Measurements from ENCODE around the gene DLG2. TPM values are rescaled to one million over a fixed set of nuclear protein-coding genes. Genes with fewer than 3 reads are reported as not detected.

Gene DLG2
- total and polyA plus RNA-seq, 2 of the 4 experiments (the other 2 are of a cell fraction), result 0.31 to 0.36 TPM

DNA sequence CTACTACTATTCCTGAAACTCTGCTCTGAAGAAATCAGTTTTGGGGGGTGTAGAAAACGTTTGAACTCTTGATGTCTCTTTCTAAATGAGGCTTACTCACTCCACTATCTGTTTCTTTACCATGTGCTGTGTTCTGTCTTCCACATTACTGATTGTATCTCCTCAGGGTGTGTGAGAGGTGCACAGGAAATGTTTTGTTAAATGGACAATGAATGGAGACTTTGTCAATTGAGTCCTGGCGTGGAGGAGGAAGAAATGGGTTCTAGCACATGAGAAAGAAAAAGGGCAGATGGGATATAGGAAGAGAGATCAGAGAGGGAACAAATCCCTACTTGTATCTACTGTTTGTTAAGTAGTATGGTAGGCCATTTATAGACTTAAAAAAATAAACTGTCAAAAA lies 1763.9 kb downstream of the DLG2 start:
- no CpG with 5 or more reads among the region's 2 CpGs for WGBS, 2 experiments (ENCODE audit: extremely low coverage in 2 of 2, insufficient read length in 1 of 2)
- in situ Hi-C loops (cut with MboI; ENCODE audit: low sequenced_read_pairs) (no loop called here), dilution Hi-C loops (cut with HindIII; ENCODE audit: low sequenced_read_pairs, unreplicated experiment) (no loop called here), intact Hi-C loops (cut with micrococcal nuclease) (no loop called here)
- Histone ChIP-seq H2BK5ac (ENCODE audit: low read depth, low read length, poor library complexity, severe bottlenecking) (no peak overlapping the region), H4K91ac (ENCODE audit: insufficient read depth, low read depth, low read length) (no peak overlapping the region), H3K4me1 (ENCODE audit: control insufficient read depth, insufficient read depth, low read length) (no peaks in the 10 kb centered on the region), H2BK20ac (ENCODE audit: low read depth, low read length) (no peak overlapping the region), H3K27me3 (ENCODE audit: control insufficient read depth, insufficient read depth, low read length) (no peaks in the 10 kb centered on the region), H3K56ac (ENCODE audit: extremely low read depth, insufficient read depth, low read length) (no peak overlapping the region), H3K4ac (ENCODE audit: low read depth, low read length) (no peak overlapping the region), H3K36me3 (ENCODE audit: control insufficient read depth, insufficient read depth, low read length) (no peaks in the 10 kb centered on the region), H3K9me1 (ENCODE audit: insufficient read depth, low read length) (no peaks in the 10 kb centered on the region), H4K5ac (ENCODE audit: low read depth, low read length) (no peak overlapping the region), H4K8ac (ENCODE audit: low read depth in 2 of 2, low read length in 2 of 2) (no peak overlapping the region), H3K27ac (ENCODE audit: insufficient read depth, low read length) (no peak overlapping the region), H3K18ac (ENCODE audit: low read depth, low read length) (no peak overlapping the region), H3K14ac (replicated peaks; ENCODE audit: low read depth, low read length) (no peak overlapping the region), H3K4me2 (ENCODE audit: low read depth, low read length) (no peak overlapping the region), H3K4me3 (ENCODE audit: insufficient read depth, low read depth, low read length) (no peak overlapping the region), H2BK15ac (ENCODE audit: low read depth, low read length) (no peak overlapping the region), H3K9ac (ENCODE audit: low read depth, low read length) (no peak overlapping the region), H3K23ac (ENCODE audit: low read depth, low read length) (no peak overlapping the region), H2AK5ac (ENCODE audit: low read depth, low read length) (no peak overlapping the region), H2AK9ac (replicated peaks; ENCODE audit: low read depth, low read length, poor library complexity) (no peak overlapping the region), H2AFZ (replicated peaks; ENCODE audit: low read length, poor library complexity) (no peak overlapping the region), H3K79me1 (ENCODE audit: low read depth in 1 of 2, low read length in 2 of 2) (no peaks in the 10 kb centered on the region), H3K9me3 (ENCODE audit: control insufficient read depth, insufficient read depth, low read length) (no peaks in the 10 kb centered on the region), H2BK120ac (ENCODE audit: low read depth, low read length) (no peak overlapping the region), H4K20me1 (ENCODE audit: insufficient read depth, low read length) (no peaks in the 10 kb centered on the region)
- TF ChIP-seq FOS (IDR thresholded peaks at IDR 0.05; ENCODE audit: low read depth, low read length) (no peak), NFE2L2 (IDR thresholded peaks at IDR 0.05; ENCODE audit: low read depth, low read length) (no peak), MAZ (IDR thresholded peaks at IDR 0.05; ENCODE audit: borderline replicate concordance, low read depth, low read length) (no peak), CEBPB (IDR thresholded peaks at IDR 0.05; ENCODE audit: low read depth, low read length) (no peak), MAFK (IDR thresholded peaks at IDR 0.05; ENCODE audit: low read depth, low read length) (no peak), MXI1 (IDR thresholded peaks at IDR 0.05; ENCODE audit: borderline replicate concordance, low read depth, low read length) (no peak), RCOR1 (IDR thresholded peaks at IDR 0.05; ENCODE audit: insufficient replicate concordance, low read length) (no peak)
- ATAC-seq (ENCODE audit: low read depth), result no peak
- CTCF ChIA-PET, result no interaction called here
- no TSS peak for BruUV-seq (replicated peaks)
- DNase-seq, result no peak
- POLR2A ChIA-PET (ENCODE audit: unreplicated experiment), result no interaction called here

All from IMR-90 (cell line).